OCI-LY1 (cell line): Measurements from ENCODE around the gene CNN3.

Experiments used
- H2AFZ ChIP-seq: fragments of 200-600 bp; sonication (generic), shearing (Covaris generic); 2 replicates; pipeline ENCODE4 v1.6.0; 2014; ENCODE audit warnings: antibody characterized with exemption, mild to moderate bottlenecking, low read length
- H3F3A ChIP-seq: fragments of 200-600 bp; sonication (generic), shearing (Covaris generic); 2 replicates; pipeline ENCODE4 v1.6.0; 2014; ENCODE audit warnings: mild to moderate bottlenecking, antibody characterized with exemption, low read length, moderate library complexity; ENCODE audit not compliant: insufficient read depth
- H3K27ac ChIP-seq: fragments of 200-600 bp; sonication (generic); 2 replicates; pipeline ENCODE4 v1.5.1; 2014; ENCODE audit warnings: low read length, mixed run types, mild to moderate bottlenecking, low read depth; ENCODE audit not compliant: poor library complexity, severe bottlenecking
- H3K27me3 ChIP-seq: fragments of 200-600 bp; sonication (generic); 2 replicates; pipeline ENCODE4 v1.6.0; 2014; ENCODE audit warnings: antibody characterized with exemption, mild to moderate bottlenecking, low read length, moderate library complexity; ENCODE audit not compliant: insufficient read depth
- H3K36me3 ChIP-seq: fragments of 200-600 bp; sonication (generic); 2 replicates; pipeline ENCODE4 v1.6.1; 2014; ENCODE audit warnings: mild to moderate bottlenecking, antibody characterized with exemption, low read length, moderate library complexity, mixed read lengths; ENCODE audit not compliant: insufficient read depth
- H3K4me1 ChIP-seq: fragments of 200-600 bp; sonication (generic); 2 replicates; pipeline ENCODE4 v1.5.1; 2014; ENCODE audit warnings: mild to moderate bottlenecking, low read length, moderate library complexity; ENCODE audit not compliant: insufficient read depth, severe bottlenecking
- H3K4me2 ChIP-seq: fragments of 200-600 bp; sonication (generic), shearing (Covaris generic); 2 replicates; pipeline ENCODE4 v1.6.1; 2014; ENCODE audit warnings: low read length
- H3K4me3 ChIP-seq: fragments of 200-600 bp; sonication (generic); 2 replicates; pipeline ENCODE4 v1.5.1; 2014; ENCODE audit warnings: low read length, low read depth, mild to moderate bottlenecking, mixed read lengths; ENCODE audit not compliant: poor library complexity, severe bottlenecking
- H3K79me2 ChIP-seq: fragments of 200-600 bp; shearing (Covaris generic); 2 replicates; pipeline ENCODE4 v1.6.1; 2016; ENCODE audit warnings: mixed run types, low read length, mixed read lengths; ENCODE audit not compliant: insufficient read depth
- H3K9ac ChIP-seq: fragments of 200-600 bp; sonication (generic), shearing (Covaris generic); 2 replicates; pipeline ENCODE4 v1.6.1; 2014; ENCODE audit warnings: mild to moderate bottlenecking, low read length, mixed read lengths
- H3K9me2 ChIP-seq: fragments of 200-600 bp; sonication (generic), shearing (Covaris generic); 2 replicates; pipeline ENCODE4 v1.6.1; 2014; ENCODE audit warnings: low read depth, mild to moderate bottlenecking, low read length, mixed read lengths
- H3K9me3 ChIP-seq: fragments of 200-600 bp; shearing (Covaris generic); 2 replicates; pipeline ENCODE4 v1.6.1; 2014; ENCODE audit warnings: low read length, mixed read lengths
- H4K20me1 ChIP-seq: fragments of 200-600 bp; sonication (generic), shearing (Covaris generic); 2 replicates; pipeline ENCODE4 v1.6.0; 2016; ENCODE audit warnings: mild to moderate bottlenecking, low read length; ENCODE audit not compliant: insufficient read depth
- EZH2 ChIP-seq: fragments of 200-600 bp; sonication (generic), shearing (Covaris generic); IDR thresholded peaks from 2 replicates; pipeline ENCODE4 v1.8.0; 2017; ENCODE audit warnings: borderline replicate concordance, mixed run types, mild to moderate bottlenecking, antibody characterized with exemption, low read length, moderate library complexity, mixed read lengths
- TF ChIP-seq, protein P1 (sequence below): fragments of 200-600 bp; sonication (generic), shearing (Covaris generic); IDR thresholded peaks from 2 replicates; pipeline ENCODE4 v1.5.1; 2017; ENCODE audit warnings: mild to moderate bottlenecking, antibody characterized with exemption, low read length, moderate library complexity, mixed read lengths

CNN3 gene

DNA sequence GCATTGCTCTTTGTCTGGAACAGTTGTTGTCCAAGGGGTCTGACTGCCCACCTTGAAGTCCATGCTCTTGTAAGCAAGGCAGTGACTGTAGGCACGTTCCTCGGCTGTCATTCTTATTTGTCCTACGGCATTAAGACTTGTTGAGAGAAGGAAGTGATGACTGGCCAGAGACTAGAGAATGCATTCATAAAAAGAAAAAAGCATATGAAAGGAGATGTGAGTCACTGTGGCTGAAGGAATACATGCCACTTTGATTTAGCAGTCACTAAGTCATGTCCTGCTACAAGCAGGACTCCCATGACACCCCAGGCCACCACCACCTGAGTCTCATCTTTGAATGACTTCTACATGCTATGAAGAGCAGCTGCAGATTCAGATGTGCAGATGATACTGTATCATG, 50.5 kb downstream of the CNN3 start:
- no peaks in the 10 kb centered on the region for H3K9me3 ChIP-seq

DNA sequence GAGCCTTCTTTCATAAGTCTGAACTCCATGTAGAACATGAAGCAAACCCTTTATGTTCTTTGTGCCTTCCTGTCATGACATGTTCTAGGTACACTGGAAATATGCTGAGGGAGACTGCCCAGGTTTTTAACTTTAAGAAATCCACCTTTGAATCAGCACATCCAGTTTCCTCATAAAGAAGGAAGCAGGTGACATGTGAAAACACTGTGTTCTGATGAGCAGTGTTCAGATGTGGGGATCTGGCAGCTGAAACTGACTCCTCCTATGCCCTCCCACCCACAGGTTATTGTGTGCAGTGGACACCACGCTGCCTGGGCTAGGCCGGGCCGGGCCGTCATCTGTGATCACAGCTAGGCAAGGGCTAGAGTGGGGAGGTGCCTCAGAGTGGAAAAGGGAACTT, 51.1 kb downstream of the CNN3 start:
- no peak for TF ChIP-seq EZH2
- TF ChIP-seq, protein P1, sequence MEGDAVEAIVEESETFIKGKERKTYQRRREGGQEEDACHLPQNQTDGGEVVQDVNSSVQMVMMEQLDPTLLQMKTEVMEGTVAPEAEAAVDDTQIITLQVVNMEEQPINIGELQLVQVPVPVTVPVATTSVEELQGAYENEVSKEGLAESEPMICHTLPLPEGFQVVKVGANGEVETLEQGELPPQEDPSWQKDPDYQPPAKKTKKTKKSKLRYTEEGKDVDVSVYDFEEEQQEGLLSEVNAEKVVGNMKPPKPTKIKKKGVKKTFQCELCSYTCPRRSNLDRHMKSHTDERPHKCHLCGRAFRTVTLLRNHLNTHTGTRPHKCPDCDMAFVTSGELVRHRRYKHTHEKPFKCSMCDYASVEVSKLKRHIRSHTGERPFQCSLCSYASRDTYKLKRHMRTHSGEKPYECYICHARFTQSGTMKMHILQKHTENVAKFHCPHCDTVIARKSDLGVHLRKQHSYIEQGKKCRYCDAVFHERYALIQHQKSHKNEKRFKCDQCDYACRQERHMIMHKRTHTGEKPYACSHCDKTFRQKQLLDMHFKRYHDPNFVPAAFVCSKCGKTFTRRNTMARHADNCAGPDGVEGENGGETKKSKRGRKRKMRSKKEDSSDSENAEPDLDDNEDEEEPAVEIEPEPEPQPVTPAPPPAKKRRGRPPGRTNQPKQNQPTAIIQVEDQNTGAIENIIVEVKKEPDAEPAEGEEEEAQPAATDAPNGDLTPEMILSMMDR: no peak
- H3K4me2 ChIP-seq: no peak overlapping the region
- H3K27me3 ChIP-seq: no peaks in the 10 kb centered on the region
- H3K79me2 ChIP-seq: no peaks in the 10 kb centered on the region
- H3K36me3 ChIP-seq: no peaks in the 10 kb centered on the region
- no peak overlapping the region for H3K4me3 ChIP-seq
- no peaks in the 10 kb centered on the region for H3F3A ChIP-seq
- H3K9me3 ChIP-seq: no peaks in the 10 kb centered on the region
- H3K9ac ChIP-seq: no peak overlapping the region
- H4K20me1 ChIP-seq: no peaks in the 10 kb centered on the region
- H3K27ac ChIP-seq: no peak overlapping the region
- H3K9me2 ChIP-seq: no peaks in the 10 kb centered on the region
- H2AFZ ChIP-seq: no peak overlapping the region
- no peaks in the 10 kb centered on the region for H3K4me1 ChIP-seq

More for the DNA sequence above, 50.5 kb downstream of the CNN3 start:
- no peaks in the 10 kb centered on the region for H3K79me2 ChIP-seq
- no peak overlapping the region for H3K9ac ChIP-seq
- no peaks in the 10 kb centered on the region for H3K27me3 ChIP-seq
- H3K36me3 ChIP-seq: no peaks in the 10 kb centered on the region
- no peak overlapping the region for H3K27ac ChIP-seq
- H3K9me2 ChIP-seq: no peaks in the 10 kb centered on the region
- no peak overlapping the region for H3K4me3 ChIP-seq
- H4K20me1 ChIP-seq: no peaks in the 10 kb centered on the region
- no peaks in the 10 kb centered on the region for H3F3A ChIP-seq
- no peak overlapping the region for H3K4me2 ChIP-seq
- no peak overlapping the region for H2AFZ ChIP-seq
- no peaks in the 10 kb centered on the region for H3K4me1 ChIP-seq
- TF ChIP-seq EZH2: no peak
- TF ChIP-seq, protein P1: no peak

DNA sequence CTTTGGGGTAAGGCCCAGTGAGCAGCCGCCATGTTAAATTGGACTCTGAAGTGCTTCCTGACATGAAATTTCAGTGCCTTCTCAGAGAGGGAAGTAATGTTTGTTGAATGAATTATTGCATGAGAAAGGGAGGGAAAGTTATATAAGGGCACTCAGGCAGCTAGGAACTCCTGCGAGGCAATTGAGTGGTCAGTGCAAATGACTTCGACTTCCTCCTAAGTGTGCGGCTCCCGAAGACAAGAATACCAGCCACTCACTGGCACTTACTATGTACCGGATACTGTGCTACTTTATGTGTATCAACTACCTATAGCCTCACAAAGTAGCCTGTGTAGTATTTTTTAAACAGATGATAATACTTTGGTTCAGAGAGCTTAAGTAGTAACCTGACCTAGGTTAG, 52.5 kb downstream of the CNN3 start:
- Histone ChIP-seq H3K27ac (no peak overlapping the region), H3K4me2 (no peak overlapping the region), H3K4me1 (no peaks in the 10 kb centered on the region), H3K36me3 (no peaks in the 10 kb centered on the region), H3F3A (no peaks in the 10 kb centered on the region), H3K9me3 (no peaks in the 10 kb centered on the region), H3K4me3 (no peak overlapping the region), H3K9me2 (no peaks in the 10 kb centered on the region), H2AFZ (no peak overlapping the region), H4K20me1 (no peaks in the 10 kb centered on the region), H3K27me3 (no peaks in the 10 kb centered on the region), H3K79me2 (no peaks in the 10 kb centered on the region), H3K9ac (no peak overlapping the region)
- no peak for TF ChIP-seq EZH2

DNA sequence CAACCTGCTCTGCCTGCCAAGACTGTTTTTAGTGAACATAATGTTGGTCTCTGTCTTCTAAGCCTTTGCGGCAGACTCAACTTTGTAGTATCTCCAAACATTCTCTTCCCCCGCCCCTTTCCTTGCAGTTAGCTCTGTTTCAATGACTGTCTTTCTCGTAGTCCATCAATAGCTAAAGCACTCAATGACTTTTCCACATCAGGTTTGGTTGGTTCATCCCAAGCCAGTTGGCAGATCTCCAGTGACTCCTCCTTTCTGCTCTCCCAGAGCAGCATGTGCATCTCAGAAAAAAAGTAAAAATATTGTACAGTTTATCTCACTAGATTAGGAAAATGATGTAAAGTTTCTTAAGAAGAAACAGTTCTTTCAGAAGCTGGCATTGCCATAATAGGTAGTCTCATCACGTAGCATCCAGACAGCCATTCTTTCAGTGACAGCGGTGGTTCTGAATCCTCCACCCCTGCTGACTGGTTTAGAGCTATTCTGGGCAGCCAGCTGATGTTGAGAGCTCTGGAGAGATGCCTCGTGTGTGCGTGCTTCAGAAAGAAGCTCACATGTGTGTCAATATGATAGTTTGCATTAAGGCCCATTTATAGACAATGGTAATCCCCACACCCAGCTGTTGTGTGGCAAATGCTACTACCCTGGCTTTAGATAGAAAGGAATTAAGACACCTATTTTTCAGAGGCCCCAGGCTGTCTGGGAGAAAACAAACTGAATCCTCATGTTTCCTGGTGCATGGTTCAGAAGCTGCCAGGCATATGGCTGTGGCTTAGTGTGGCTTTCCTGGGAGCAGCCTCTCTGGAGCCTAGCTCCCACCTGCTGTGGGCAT, 53.2 kb downstream of the CNN3 start:
- Histone ChIP-seq H4K20me1 (no peaks in the 10 kb centered on the region), H3K9me2 (no peaks in the 10 kb centered on the region), H3K4me1 (no peaks in the 10 kb centered on the region), H3K4me3 (no peak overlapping the region), H3K4me2 (no peak overlapping the region), H3K27ac (no peak overlapping the region), H3K9ac (no peak overlapping the region), H3K9me3 (no peaks in the 10 kb centered on the region), H3F3A (no peaks in the 10 kb centered on the region), H3K79me2 (no peaks in the 10 kb centered on the region), H3K27me3 (no peaks in the 10 kb centered on the region), H3K36me3 (no peaks in the 10 kb centered on the region), H2AFZ (no peak overlapping the region)
- no peak for TF ChIP-seq EZH2
- TF ChIP-seq, protein P1: no peak
